HepG2 (cell line): ENCODE measurements around the gene EPB41L2. TPM values are rescaled to one million over a fixed set of nuclear protein-coding genes. Genes with fewer than 3 reads are reported as not detected.

Source experiments
- ARNT2 ChIP-seq: sonication (generic); formaldehyde crosslinking; IDR thresholded peaks from 2 replicates; pipeline ENCODE4 v1.8.0; 2022; ENCODE audit warnings: mild to moderate bottlenecking, low read depth, missing genetic modification reagents, moderate library complexity
- ATF4 ChIP-seq, 2 experiments: fragments of 450-650 bp in 1 of 2; sonication (generic) in 1 of 2; formaldehyde crosslinking; IDR thresholded peaks; 2 replicates each; pipeline versions ENCODE4 v1.5.0 to v1.8.0; 2020 to 2022; ENCODE audit warnings: mild to moderate bottlenecking in 1 of 2, missing genetic modification reagents in 1 of 2
- CBX5 ChIP-seq: sonication (generic); formaldehyde crosslinking; IDR thresholded peaks from 2 replicates; pipeline ENCODE4 v1.4.0; 2020; ENCODE audit warnings: missing genetic modification reagents, borderline replicate concordance
- DPF2 ChIP-seq: sonication (generic); formaldehyde crosslinking; IDR thresholded peaks from 2 replicates; pipeline ENCODE4 v1.4.0; 2020; ENCODE audit warnings: mild to moderate bottlenecking, low read depth, missing genetic modification reagents, borderline replicate concordance
- EEA1 ChIP-seq: sonication (generic); formaldehyde crosslinking; IDR thresholded peaks from 2 replicates; pipeline ENCODE4 v1.5.1; 2020; ENCODE audit warnings: mild to moderate bottlenecking, missing genetic modification reagents, borderline replicate concordance
- HNRNPK ChIP-seq: fragments of 200-400 bp; formaldehyde crosslinking; IDR thresholded peaks from 2 replicates; pipeline ENCODE4 v1.6.1; 2018; ENCODE audit warnings: low read length, low read depth, moderate library complexity, mild to moderate bottlenecking; ENCODE audit not compliant: poor library complexity, severe bottlenecking
- MAFG ChIP-seq: sonication (generic); formaldehyde crosslinking; IDR thresholded peaks from 2 replicates; pipeline ENCODE4 v1.5.1; 2020; ENCODE audit warnings: mild to moderate bottlenecking, missing genetic modification reagents
- MBNL3 ChIP-seq: fragments of 250-450 bp; sonication (Bioruptor Pico); conservative IDR thresholded peaks from 2 replicates; pipeline ENCODE4 v1.8.0; 2022; ENCODE audit warnings: mild to moderate bottlenecking, inconsistent platforms
- PHF21A ChIP-seq: sonication (generic); formaldehyde crosslinking; IDR thresholded peaks from 2 replicates; pipeline ENCODE4 v1.5.0; 2020; ENCODE audit warnings: mild to moderate bottlenecking, missing genetic modification reagents
- PITX1 ChIP-seq: sonication (generic); formaldehyde crosslinking; IDR thresholded peaks from 2 replicates; pipeline ENCODE4 v1.5.1; 2020; ENCODE audit warnings: mild to moderate bottlenecking, missing genetic modification reagents
- SOX13 ChIP-seq, 3 experiments: fragments of 450-650 bp in 1 of 3; sonication (generic) in 1 of 3; formaldehyde crosslinking in 1 of 3; IDR thresholded peaks in 2 of 3; conservative IDR thresholded peaks in 1 of 3; 2 replicates each; pipeline versions ENCODE4 v1.5.0 to v1.6.1; 2016 to 2020; ENCODE audit warnings: antibody characterized with exemption in 1 of 3, mild to moderate bottlenecking in 1 of 3, missing compliant biosample characterization in 1 of 3, missing genetic modification reagents in 1 of 3, moderate library complexity in 1 of 3
- STAG1 ChIP-seq: sonication (generic); formaldehyde crosslinking; IDR thresholded peaks from 2 replicates; pipeline ENCODE4 v1.4.0; 2020; ENCODE audit warnings: missing genetic modification reagents
- SYNCRIP ChIP-seq: fragments of 200-400 bp; formaldehyde crosslinking; IDR thresholded peaks from 2 replicates; pipeline ENCODE4 v1.6.1; 2018; ENCODE audit warnings: mild to moderate bottlenecking, low read depth, low read length; ENCODE audit not compliant: insufficient read depth
- TCF12 ChIP-seq, 2 experiments: fragments of 450-650 bp in 1 of 2; sonication (generic) in 1 of 2; formaldehyde crosslinking in 1 of 2; IDR thresholded peaks; 2 replicates each; pipeline versions ENCODE4 v1.6.1 to v1.8.0; 2017 to 2022; ENCODE audit warnings: antibody characterized with exemption in 1 of 2, mild to moderate bottlenecking in 1 of 2, missing genetic modification reagents in 1 of 2, moderate library complexity in 1 of 2
- ZNF296 ChIP-seq: sonication (generic); formaldehyde crosslinking; conservative IDR thresholded peaks from 2 replicates; pipeline ENCODE4 v1.5.0; 2020; ENCODE audit warnings: mild to moderate bottlenecking, missing genetic modification reagents
- ZNF44 ChIP-seq: sonication (generic); formaldehyde crosslinking; IDR thresholded peaks from 2 replicates; pipeline ENCODE4 v1.5.1; 2020; ENCODE audit warnings: mild to moderate bottlenecking, missing genetic modification reagents
- ZNF557 ChIP-seq: sonication (generic); formaldehyde crosslinking; IDR thresholded peaks from 2 replicates; pipeline ENCODE4 v1.4.0; 2020; ENCODE audit warnings: missing genetic modification reagents
- ZNF629 ChIP-seq: sonication (generic); formaldehyde crosslinking; conservative IDR thresholded peaks from 2 replicates; pipeline ENCODE4 v1.5.0; 2020; ENCODE audit warnings: missing genetic modification reagents
- ZNF674 ChIP-seq: sonication (generic); formaldehyde crosslinking; IDR thresholded peaks from 2 replicates; pipeline ENCODE4 v1.5.0; 2020; ENCODE audit warnings: low read depth, mild to moderate bottlenecking, missing genetic modification reagents
- ZNF75D ChIP-seq: sonication (generic); formaldehyde crosslinking; IDR thresholded peaks from 2 replicates; pipeline ENCODE4 v1.8.1; 2023; ENCODE audit warnings: missing genetic modification reagents, mild to moderate bottlenecking, borderline replicate concordance
- ZNF761 ChIP-seq: sonication (generic); formaldehyde crosslinking; conservative IDR thresholded peaks from 2 replicates; pipeline ENCODE4 v1.4.0; 2020; ENCODE audit warnings: mild to moderate bottlenecking, missing genetic modification reagents
- polyA plus RNA-seq, 8 experiments: library from polyadenylated mRNA; depleted of rRNA in 3 of 8; stranded (reverse) in 7 of 8; unstranded in 1 of 8; fragments of >200 nt; fragmentation: Illumina TruSeq in 4 of 8; extraction: Trizol in 4 of 8; gene quantifications; 2 replicates each; pipeline versions ENCODE4 v1.2.1 to v1.2.3, GENCODE V29; 2011 to 2016; ENCODE audit warnings: low read depth in 4 of 8, missing spikeins in 1 of 8, mixed read lengths in 1 of 8; ENCODE audit not compliant: insufficient read depth in 1 of 8
- total RNA-seq, 5 experiments: library from RNA; depleted of rRNA; stranded (reverse); fragments of >200 nt; fragmentation: Illumina TruSeq; extraction: Trizol; gene quantifications; 2 replicates each; pipeline ENCODE4 v1.2.3, GENCODE V29; 2016; ENCODE audit warnings: low read depth in 1 of 5
- TF ChIP-seq, protein P1 (sequence below): sonication (generic); formaldehyde crosslinking; IDR thresholded peaks from 2 replicates; pipeline ENCODE4 v1.5.0; 2020; ENCODE audit warnings: mild to moderate bottlenecking, missing genetic modification reagents
- TF ChIP-seq, protein P2 (sequence below): sonication (generic); formaldehyde crosslinking; IDR thresholded peaks from 2 replicates; pipeline ENCODE4 v1.4.0; 2020; ENCODE audit warnings: missing genetic modification reagents

EPB41L2 gene
- total and polyA plus RNA-seq, 2 of the 13 experiments (the other 11 are each of a cell fraction or from before 2014, with no cell fraction given): 41.7 to 56.4 TPM

GRCh38 chr6:130863415-130864230, 199.4 kb downstream of the EPB41L2 start (continued):
- TF ChIP-seq, protein P1, sequence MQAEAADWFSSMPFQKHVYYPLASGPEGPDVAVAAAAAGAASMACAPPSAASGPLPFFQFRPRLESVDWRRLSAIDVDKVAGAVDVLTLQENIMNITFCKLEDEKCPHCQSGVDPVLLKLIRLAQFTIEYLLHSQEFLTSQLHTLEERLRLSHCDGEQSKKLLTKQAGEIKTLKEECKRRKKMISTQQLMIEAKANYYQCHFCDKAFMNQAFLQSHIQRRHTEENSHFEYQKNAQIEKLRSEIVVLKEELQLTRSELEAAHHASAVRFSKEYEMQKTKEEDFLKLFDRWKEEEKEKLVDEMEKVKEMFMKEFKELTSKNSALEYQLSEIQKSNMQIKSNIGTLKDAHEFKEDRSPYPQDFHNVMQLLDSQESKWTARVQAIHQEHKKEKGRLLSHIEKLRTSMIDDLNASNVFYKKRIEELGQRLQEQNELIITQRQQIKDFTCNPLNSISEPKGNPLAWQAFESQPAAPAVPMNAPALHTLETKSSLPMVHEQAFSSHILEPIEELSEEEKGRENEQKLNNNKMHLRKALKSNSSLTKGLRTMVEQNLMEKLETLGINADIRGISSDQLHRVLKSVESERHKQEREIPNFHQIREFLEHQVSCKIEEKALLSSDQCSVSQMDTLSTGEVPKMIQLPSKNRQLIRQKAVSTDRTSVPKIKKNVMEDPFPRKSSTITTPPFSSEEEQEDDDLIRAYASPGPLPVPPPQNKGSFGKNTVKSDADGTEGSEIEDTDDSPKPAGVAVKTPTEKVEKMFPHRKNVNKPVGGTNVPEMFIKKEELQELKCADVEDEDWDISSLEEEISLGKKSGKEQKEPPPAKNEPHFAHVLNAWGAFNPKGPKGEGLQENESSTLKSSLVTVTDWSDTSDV: no peak
- TF ChIP-seq SOX13 (IDR thresholded peaks at IDR 0.05) (peak; percentile 97), SOX13 (CRISPR knock-in tag; conservative IDR thresholded peaks at IDR 0.05 in 1 of 2, IDR thresholded peaks at IDR 0.05 in 1 of 2) (peak in 1 of 2 experiments; percentile 99; a peak in 2 of 4 replicates), PITX1 (CRISPR knock-in tag) (peak; percentile 98), SYNCRIP (no peak), TCF12 (IDR thresholded peaks at IDR 0.05) (no peak), TCF12 (CRISPR knock-in tag; IDR thresholded peaks at IDR 0.05) (peak; percentile 99), CBX5 (CRISPR knock-in tag) (peak; percentile 67; the same call in 1 of the 2 replicates), STAG1 (CRISPR knock-in tag) (peak; percentile 19), ZNF761 (CRISPR knock-in tag) (no peak), ZNF674 (CRISPR knock-in tag) (no peak), ATF4 (CRISPR knock-in tag; IDR thresholded peaks at IDR 0.05) (peak in 1 of 2 experiments; percentile 89; a peak in 2 of 4 replicates), ZNF75D (no peak), HNRNPK (no peak), ZNF296 (CRISPR knock-in tag) (no peak), PHF21A (CRISPR knock-in tag) (peak; percentile 95), ZNF557 (CRISPR knock-in tag) (no peak), ZNF44 (CRISPR knock-in tag) (peak; percentile 79; the same call in 1 of the 2 replicates), ZNF629 (peak; percentile 54), EEA1 (CRISPR knock-in tag) (no peak), MBNL3 (no peak), DPF2 (CRISPR knock-in tag) (peak; percentile 99), ARNT2 (peak; percentile 63; the same call in 1 of the 2 replicates), MAFG (no peak)
- TF ChIP-seq, protein P2, sequence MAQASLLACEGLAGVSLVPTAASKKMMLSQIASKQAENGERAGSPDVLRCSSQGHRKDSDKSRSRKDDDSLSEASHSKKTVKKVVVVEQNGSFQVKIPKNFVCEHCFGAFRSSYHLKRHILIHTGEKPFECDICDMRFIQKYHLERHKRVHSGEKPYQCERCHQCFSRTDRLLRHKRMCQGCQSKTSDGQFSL (CRISPR knock-in tag): 0 out of 2 replicates have a peak, but pooled peaks have one; percentile 24
